SK-N-SH (cell line): ENCODE results near the gene GAS2L1. TPM values are rescaled to one million over a fixed set of nuclear protein-coding genes. Genes with fewer than 3 reads are reported as not detected.
A peak's percentile ranks its signal among the peaks of the same experiment; 100 is the strongest.

Source experiments
- CTCF ChIA-PET: fragments of 300-600, 350-600 bp; formaldehyde crosslinking; extraction: SDS; loops from one replicate; lab custom pipeline; 2021; lab: Yijun Ruan, JAX
- POLR2A ChIA-PET: fragments of 350-600 bp; sonication (Branson Sonifier 250); formaldehyde crosslinking; extraction: SDS; loops from one replicate; lab custom pipeline; 2020; ENCODE audit warnings: antibody characterized with exemption, inconsistent platforms; lab: Yijun Ruan, JAX
- DNase-seq: peaks from one replicate; pipeline ENCODE4 v3.0.0; 2012
- H2AFZ ChIP-seq: fragments of 200-600 bp; sonication (generic); 2 replicates; pipeline ENCODE4 v1.8.1; 2016; ENCODE audit warnings: antibody characterized with exemption, mild to moderate bottlenecking, low read depth
- H3F3A ChIP-seq: fragments of 200-600 bp; sonication (generic); replicated peaks from 2 replicates; pipeline ENCODE3; 2016; ENCODE audit warnings: antibody characterized with exemption, mild to moderate bottlenecking; ENCODE audit not compliant: insufficient read depth
- H3K27ac ChIP-seq, 2 experiments: fragments of 200-500 bp in 1 of 2; fragments of 200-600 bp in 1 of 2; sonication (Bioruptor generic) in 1 of 2; sonication (generic), shearing (Covaris generic) in 1 of 2; 2 replicates each; pipeline versions ENCODE4 v1.5.1 to v1.6.1; 2014 to 2016; ENCODE audit warnings: low read depth in 2 of 2, inconsistent platforms in 1 of 2, low read length in 1 of 2, mild to moderate bottlenecking in 1 of 2, mixed read lengths in 1 of 2
- H3K27me3 ChIP-seq: fragments of 200-600 bp; sonication (generic), shearing (Covaris generic); 2 replicates; pipeline ENCODE4 v1.6.1; 2016; ENCODE audit warnings: mixed run types; ENCODE audit not compliant: insufficient read depth
- H3K36me3 ChIP-seq, 2 experiments: fragments of 200-500 bp in 1 of 2; fragments of 200-600 bp in 1 of 2; sonication (Bioruptor generic) in 1 of 2; sonication (generic) in 1 of 2; replicated peaks in 1 of 2; 2 replicates each; pipeline versions ENCODE3 to v1.5.1; 2014 to 2016; ENCODE audit warnings: low read length in 1 of 2, mild to moderate bottlenecking in 1 of 2; ENCODE audit not compliant: insufficient read depth in 2 of 2, control insufficient read depth in 1 of 2
- H3K4me1 ChIP-seq, 2 experiments: fragments of 200-500 bp in 1 of 2; fragments of 200-600 bp in 1 of 2; sonication (Bioruptor generic) in 1 of 2; sonication (generic), shearing (Covaris generic) in 1 of 2; 2 replicates each; pipeline versions ENCODE4 v1.5.1 to v1.6.1; 2014 to 2016; ENCODE audit warnings: low read depth in 1 of 2, low read length in 1 of 2, mixed run types in 1 of 2; ENCODE audit not compliant: insufficient read depth in 2 of 2, control insufficient read depth in 1 of 2
- H3K4me2 ChIP-seq: fragments of 200-600 bp; sonication (generic), shearing (Covaris generic); 2 replicates; pipeline ENCODE4 v1.6.1; 2017; ENCODE audit warnings: mixed run types
- H3K4me3 ChIP-seq, 2 experiments: fragments of 200-500 bp in 1 of 2; fragments of 200-600 bp in 1 of 2; sonication (Bioruptor generic) in 1 of 2; sonication (generic), shearing (Covaris generic) in 1 of 2; 2 replicates each; pipeline versions ENCODE4 v1.5.1 to v1.8.1; 2014 to 2016; ENCODE audit warnings: low read depth in 2 of 2, inconsistent platforms in 1 of 2, low read length in 1 of 2, mild to moderate bottlenecking in 1 of 2, mixed read lengths in 1 of 2, moderate library complexity in 1 of 2
- H3K79me2 ChIP-seq: fragments of 200-600 bp; sonication (generic); 2 replicates; pipeline ENCODE4 v1.8.1; 2017; ENCODE audit warnings: mild to moderate bottlenecking; ENCODE audit not compliant: insufficient read depth
- H3K9ac ChIP-seq: fragments of 200-600 bp; sonication (generic); 2 replicates; pipeline ENCODE4 v1.6.1; 2017; ENCODE audit warnings: mixed run types
- H3K9me2 ChIP-seq: fragments of 200-600 bp; sonication (generic); 2 replicates; pipeline ENCODE4 v1.6.1; 2017; ENCODE audit warnings: mixed run types
- H3K9me3 ChIP-seq: fragments of 200-600 bp; sonication (generic); 2 replicates; pipeline ENCODE4 v1.6.1; 2017; ENCODE audit warnings: mixed run types, mild to moderate bottlenecking, moderate library complexity
- H4K20me1 ChIP-seq: fragments of 200-600 bp; sonication (generic); 2 replicates; pipeline ENCODE4 v1.6.1; 2017; ENCODE audit warnings: mild to moderate bottlenecking, mixed run types; ENCODE audit not compliant: insufficient read depth
- EP300 ChIP-seq, 2 experiments: IDR thresholded peaks; 2 replicates each; pipeline versions ENCODE4 v1.4.0 to v1.6.1; 2012; ENCODE audit warnings: borderline replicate concordance in 1 of 2, low read depth in 1 of 2, low read length in 1 of 2
- FOXJ3 ChIP-seq: sonication (generic); formaldehyde crosslinking; IDR thresholded peaks from 2 replicates; pipeline ENCODE4 v1.5.1; 2020; ENCODE audit warnings: mild to moderate bottlenecking, missing genetic modification reagents
- GABPA ChIP-seq: IDR thresholded peaks from 2 replicates; pipeline ENCODE4 v1.4.0; 2012; ENCODE audit warnings: low read depth, mild to moderate bottlenecking
- MEF2A ChIP-seq: IDR thresholded peaks from 2 replicates; pipeline ENCODE4 v1.4.0; 2012; ENCODE audit warnings: low read depth, borderline replicate concordance
- MXI1 ChIP-seq: IDR thresholded peaks from 2 replicates; pipeline ENCODE4 v1.6.1; 2012; ENCODE audit warnings: mild to moderate bottlenecking, low read depth, low read length, improper control_type of control experiment
- NRF1 ChIP-seq: IDR thresholded peaks from 2 replicates; pipeline ENCODE4 v1.6.1; 2012; ENCODE audit warnings: low read depth, mild to moderate bottlenecking, low read length
- PBX3 ChIP-seq: IDR thresholded peaks from 2 replicates; pipeline ENCODE4; 2012
- RCOR1 ChIP-seq: fragments of 150-350 bp; IDR thresholded peaks from 2 replicates; pipeline ENCODE4 v1.6.1; 2017; ENCODE audit warnings: antibody characterized with exemption, low read length
- REST ChIP-seq: IDR thresholded peaks from 2 replicates; pipeline ENCODE4 v1.6.1; 2012; ENCODE audit warnings: mild to moderate bottlenecking, low read depth, low read length, moderate library complexity
- TAF1 ChIP-seq: IDR thresholded peaks from 2 replicates; pipeline ENCODE4 v1.6.1; 2012; ENCODE audit warnings: low read depth, mild to moderate bottlenecking, low read length, moderate library complexity, borderline replicate concordance
- TCF12 ChIP-seq: IDR thresholded peaks from 2 replicates; pipeline ENCODE4 v1.4.0; 2012
- YY1 ChIP-seq: IDR thresholded peaks from 2 replicates; pipeline ENCODE4 v1.4.0; 2012; ENCODE audit warnings: low read depth, mild to moderate bottlenecking
- ZBTB33 ChIP-seq: IDR thresholded peaks from 2 replicates; pipeline ENCODE4 v1.4.0; 2012; ENCODE audit warnings: low read depth, borderline replicate concordance
- WGBS: methylation state at CpG from one replicate; pipeline ENCODE4 v1.1.6; 2017; ENCODE audit warnings: low lambda C conversion rate; 5-methylcytosine and 5-hydroxymethylcytosine counted together
- polyA plus RNA-seq, 3 experiments: library from polyadenylated mRNA; depleted of rRNA; stranded (reverse); fragments of >200 nt; gene quantifications; 2 replicates each; pipeline ENCODE4 v1.2.3, GENCODE V29; 2012

Gene GAS2L1
- polyA plus RNA-seq, 1 of the 3 experiments (the other 2 are of a cell fraction): 21.8 TPM

- CTCF ChIA-PET: interaction anchor here (1.2 to 4.5 kb wide), 7 partner anchors 9 to 45 kb away, joined by 3 to 35 read pairs (median 5); no protein-coding TSS in a partner anchor
Observed at GRCh38 chr22:29314537-29315285, 8.3 kb downstream of the GAS2L1 start.

More at GRCh38 chr22:29314537-29315285, 8.3 kb downstream of the GAS2L1 start:
- no peaks in the 10 kb centered on the region for H3K9me3 ChIP-seq
- peaks cover 6 to 7% of the 10 kb centered on the region in 2 experiments for H3K36me3 ChIP-seq
- peaks cover 15% of the 10 kb centered on the region; the same call in 1 of the 2 replicates for H4K20me1 ChIP-seq
- 12% methylated on average over 11 of the region's 69 CpGs for WGBS
- no peak overlapping the region for H3K27ac ChIP-seq
- H3K9ac ChIP-seq: no peak overlapping the region
- peak; percentile 63 for DNase-seq
- peaks cover 21% of the 10 kb centered on the region for H3K27me3 ChIP-seq
- peaks cover 11 to 12% of the 10 kb centered on the region in 2 experiments; a peak in 3 of 4 replicates for H3K4me1 ChIP-seq
- H3K79me2 ChIP-seq: peaks cover 4% of the 10 kb centered on the region; the same call in 1 of the 2 replicates
- H3K4me3 ChIP-seq: peak overlapping the region; percentile 31 to 41; a peak in 3 of 4 replicates
- H2AFZ ChIP-seq: no peak overlapping the region
- TF ChIP-seq TCF12 (no peak), YY1 (no peak), MEF2A (no peak), TAF1 (no peak), PBX3 (no peak), REST (no peak), GABPA (no peak), NRF1 (no peak), MXI1 (no peak), RCOR1 (no peak), FOXJ3 (CRISPR knock-in tag) (no peak), ZBTB33 (no peak), EP300 (IDR thresholded peaks at IDR 0.05; ENCODE audit: borderline replicate concordance in 1 of 2, low read depth in 1 of 2, low read length in 1 of 2) (no peak)
- TF ChIP-seq, all 33 proteins: peak for 0
- peak overlapping the region; percentile 44; the same call in 1 of the 2 replicates for H3K4me2 ChIP-seq
- H3F3A ChIP-seq: no peaks in the 10 kb centered on the region
- no peaks in the 10 kb centered on the region for H3K9me2 ChIP-seq
- POLR2A ChIA-PET: interaction anchor here (1.0 kb wide), 1 partner anchor 46 kb away, joined by 3 read pairs; the partner anchor contains the start of gene EWSR1
